Right renal pelvis (tissue), 4 donors: Measurements from ENCODE around the gene MSRB3. TPM values are rescaled to one million over a fixed set of nuclear protein-coding genes. Genes with fewer than 3 reads are reported as not detected.
"Not testable (repeated sequence)": the region's sequence is repeated elsewhere in the genome, so short reads cannot be mapped to it uniquely, and the experiment has no call there.

Experiments used
- DNase-seq, 4 donors: peaks; one replicate each; pipeline ENCODE4 v3.0.0-alpha.2; 2013; ENCODE audit warnings: low read depth in 4 of 4, low spot score in 3 of 4, missing footprints in 1 of 4
- polyA plus RNA-seq, 4 donors: library from polyadenylated mRNA; unstranded; fragments of 120-200 nt; gene quantifications; one replicate each; pipeline ENCODE4 v1.2.1, GENCODE V29; 2013; ENCODE audit not compliant: insufficient read length in 4 of 4

Gene MSRB3
- polyA plus RNA-seq, 4 donors, result 22.5 to 27.2 (median 24.6) TPM

DNA sequence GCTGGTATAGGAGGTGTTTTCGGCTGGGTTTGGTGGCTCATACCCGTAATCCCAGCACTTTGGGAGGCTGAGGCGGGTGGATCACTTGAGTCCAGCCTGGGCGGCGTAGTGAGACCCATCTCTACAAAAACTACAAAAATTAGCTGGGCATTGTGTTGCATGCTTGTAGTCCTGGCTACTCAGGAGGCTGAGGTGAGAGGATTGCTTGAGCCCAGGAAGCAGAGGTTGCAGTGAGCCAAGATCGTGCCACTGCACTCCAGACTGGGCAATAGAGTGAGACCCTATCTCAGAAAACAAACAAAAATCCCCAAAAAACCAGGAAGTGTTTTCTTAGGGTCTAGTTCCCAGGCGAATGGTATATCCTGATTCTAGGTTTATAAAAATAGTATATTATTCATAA, 7.0 kb downstream of the MSRB3 start:
- not testable (repeated sequence) for DNase-seq

DNA sequence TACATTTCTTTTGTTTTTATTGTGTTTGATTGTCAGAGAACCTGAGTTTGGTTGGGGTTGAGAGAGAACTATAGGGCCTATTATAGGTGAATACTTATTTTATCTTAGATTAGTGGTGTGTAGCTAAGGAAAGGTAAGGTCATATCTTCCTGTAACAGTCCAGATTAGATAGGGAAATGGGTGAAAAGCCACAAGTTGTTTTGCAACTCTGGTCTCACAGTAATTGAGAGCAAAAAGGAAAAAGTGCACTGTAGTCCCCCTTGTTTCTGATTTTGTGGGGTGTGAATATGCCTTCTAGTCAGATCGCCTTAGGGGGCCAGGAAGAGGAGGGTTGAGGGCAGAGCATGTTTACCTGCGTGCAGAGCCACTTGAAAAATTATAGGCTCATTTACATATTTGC, 8.9 kb downstream of the MSRB3 start:
- DNase-seq, result no peak

DNA sequence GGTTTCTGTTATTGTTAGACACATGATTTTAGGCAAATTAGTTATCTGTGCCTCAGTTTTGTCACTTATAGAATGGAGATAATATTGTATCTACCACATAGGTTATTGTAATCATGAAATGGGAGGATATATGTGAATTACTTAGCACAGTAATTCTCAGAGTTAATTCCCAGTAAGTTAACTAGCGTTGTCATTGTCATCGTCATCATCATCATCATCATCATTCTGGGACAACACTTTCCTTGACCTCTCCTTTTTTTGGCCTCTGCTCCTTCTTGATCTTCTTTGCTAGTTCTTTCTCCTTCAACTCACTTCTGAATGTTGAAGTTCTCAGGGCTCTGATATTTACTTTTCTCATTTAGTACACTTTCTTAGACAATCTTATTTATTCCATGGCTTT, 13.8 kb downstream of the MSRB3 start:
- no peak for DNase-seq

DNA sequence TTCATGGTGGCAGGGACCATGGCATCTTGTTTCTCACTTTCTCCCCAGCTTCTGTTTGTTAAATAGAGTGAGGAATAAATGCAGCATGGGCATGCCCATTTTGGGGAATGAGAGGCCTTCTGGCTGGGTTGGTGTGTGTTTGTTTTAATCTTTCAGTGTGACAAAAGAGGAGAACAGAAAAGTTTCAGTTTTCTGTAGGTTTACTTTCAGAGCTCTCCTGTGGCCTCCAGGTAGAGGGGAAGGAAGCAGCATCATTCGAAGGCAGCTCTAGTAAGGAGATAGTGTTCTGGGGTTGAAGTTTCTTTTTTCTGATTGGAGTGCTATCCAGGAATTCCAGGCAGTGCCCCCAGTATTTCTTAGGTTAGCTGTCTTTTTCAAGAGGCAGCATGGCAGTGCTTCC, 15.3 kb downstream of the MSRB3 start:
- DNase-seq, result no peak

GRCh38 chr12:65294641-65295262, 16.3 kb downstream of the MSRB3 start:
- no peak for DNase-seq

- DNase-seq, result no peak
Observed at GRCh38 chr12:65296508-65297265, 18.2 kb downstream of the MSRB3 start.

DNA sequence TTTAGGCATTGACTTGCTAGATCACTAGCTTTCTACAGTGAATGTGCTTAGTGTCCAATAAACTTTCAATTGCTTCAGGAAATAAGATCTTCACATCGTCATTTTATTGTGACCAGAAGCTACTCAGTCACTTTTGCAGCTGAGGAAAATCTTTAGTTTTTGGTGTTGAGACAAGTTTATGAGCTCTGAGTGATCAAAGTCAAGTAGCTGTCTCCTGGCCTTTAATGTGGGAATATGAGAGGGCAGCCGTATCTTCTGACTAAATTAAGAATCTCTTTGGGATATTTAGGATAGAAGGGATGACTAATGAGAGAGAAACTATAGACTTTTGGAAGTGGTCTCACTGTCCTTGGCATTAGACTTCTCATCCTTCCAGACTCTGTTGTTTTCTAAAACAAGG, 21.6 kb downstream of the MSRB3 start:
- no peak for DNase-seq

DNA sequence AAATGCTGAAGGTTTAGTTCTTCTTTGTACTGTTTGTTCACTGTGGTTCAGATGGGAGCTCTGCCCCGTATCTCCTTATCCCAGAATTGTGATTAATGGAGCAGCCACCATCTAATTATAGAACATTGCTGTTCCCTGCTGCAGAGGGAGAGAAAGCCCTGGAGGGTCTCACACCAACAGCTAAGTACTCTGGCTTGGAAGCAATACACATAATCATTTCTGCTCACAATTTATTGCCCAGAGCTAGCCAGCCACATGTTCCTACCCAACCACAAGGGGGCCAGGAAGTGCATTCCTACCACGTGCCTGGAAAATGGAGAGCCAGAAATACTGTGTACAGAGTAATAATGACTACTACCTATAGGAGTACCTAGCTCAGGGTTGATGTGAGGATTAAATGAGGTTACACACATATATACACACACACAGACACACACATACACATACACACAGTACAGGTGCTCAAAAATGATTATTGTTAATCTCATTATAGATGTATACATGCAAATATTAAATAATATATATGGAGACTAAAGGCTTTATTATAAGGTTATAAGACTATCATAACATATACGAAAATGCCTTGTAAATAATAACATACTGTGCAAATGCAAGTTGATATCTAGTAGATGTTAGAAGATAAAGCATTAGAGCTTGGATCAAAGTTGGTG, 22.3 kb downstream of the MSRB3 start:
- no peak for DNase-seq

- DNase-seq, result no peak
Observed at GRCh38 chr12:65302891-65303290, 24.4 kb downstream of the MSRB3 start.

- no peak for DNase-seq
Observed at GRCh38 chr12:65305346-65305950, 27.0 kb downstream of the MSRB3 start.

DNA sequence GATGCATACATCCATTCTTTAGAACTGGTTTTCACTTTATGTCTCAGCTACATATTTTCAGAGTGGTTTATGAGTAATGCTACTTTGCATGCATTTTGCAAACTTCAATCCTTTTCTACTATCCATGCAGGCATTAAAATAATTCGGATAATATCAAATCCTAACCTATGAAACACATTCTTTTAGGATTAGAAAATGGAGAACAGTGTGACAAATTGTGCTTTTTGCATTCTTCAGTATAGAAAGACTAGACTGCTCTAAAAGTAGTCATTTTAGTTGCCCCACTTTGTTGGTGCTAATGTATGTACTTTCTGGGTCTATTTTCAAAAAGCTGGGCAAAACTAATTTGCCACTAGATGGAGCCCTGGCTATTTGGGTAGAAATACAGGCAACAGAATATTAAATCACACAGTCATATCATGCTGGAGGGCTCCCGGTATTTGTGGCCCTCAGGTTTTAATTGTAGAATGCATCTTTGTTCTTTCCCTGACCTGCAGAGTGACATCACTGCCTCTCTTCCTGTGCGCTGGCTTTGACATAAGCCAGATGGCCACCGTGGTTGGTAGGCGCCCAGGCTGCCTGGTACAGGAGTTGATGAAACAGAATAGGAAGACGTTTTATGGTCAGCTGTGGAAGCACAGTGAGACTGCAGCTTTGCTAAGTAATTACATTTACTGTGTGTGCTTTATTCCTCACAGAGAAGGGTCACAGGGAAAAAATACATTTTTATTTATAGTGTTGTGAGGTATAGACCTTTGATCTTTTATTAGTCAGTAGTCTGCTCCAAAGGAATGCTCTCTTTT, 28.1 kb downstream of the MSRB3 start:
- no peak for DNase-seq

DNA sequence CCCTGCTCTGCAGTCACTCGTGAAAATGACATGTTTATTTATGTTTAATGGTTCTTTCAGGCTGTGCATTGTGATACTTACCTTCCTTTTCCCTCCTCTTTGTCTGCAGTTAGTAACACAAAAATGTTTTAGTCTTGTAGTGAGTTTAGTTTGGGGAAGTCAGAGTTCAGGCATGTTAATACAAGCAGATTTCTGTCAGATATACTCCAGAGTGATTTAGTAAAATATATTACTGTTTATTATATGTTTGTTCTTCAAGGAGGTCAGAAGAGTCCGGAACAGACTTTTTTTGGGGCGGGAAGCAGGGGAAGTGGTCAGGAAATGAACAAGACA, 28.7 kb downstream of the MSRB3 start:
- no peak for DNase-seq

- DNase-seq, result no peak
Observed at GRCh38 chr12:65308006-65308405, 29.5 kb downstream of the MSRB3 start.

DNA sequence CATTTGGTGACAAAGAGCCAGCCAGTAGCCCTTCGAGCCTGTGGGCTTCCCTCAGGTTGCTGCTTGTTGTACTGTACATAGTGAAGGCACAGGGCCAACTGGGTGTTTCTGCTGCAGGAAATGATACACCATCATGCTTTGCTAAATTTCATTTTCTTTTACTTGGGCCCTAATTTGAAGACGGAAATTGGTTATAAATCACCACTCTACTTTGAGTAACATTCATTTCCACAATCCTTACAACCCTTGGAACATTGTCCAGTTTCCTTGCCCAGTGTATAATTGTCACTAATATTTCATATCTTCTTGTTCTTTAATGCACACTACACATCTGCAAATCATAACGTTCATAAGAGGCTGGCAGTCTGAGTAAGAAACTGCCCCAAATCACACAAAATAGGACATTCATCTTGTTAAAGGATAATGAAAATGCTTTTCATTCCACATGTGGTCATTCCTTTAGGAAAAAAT, 30.2 kb downstream of the MSRB3 start:
- DNase-seq, result no peak

DNA sequence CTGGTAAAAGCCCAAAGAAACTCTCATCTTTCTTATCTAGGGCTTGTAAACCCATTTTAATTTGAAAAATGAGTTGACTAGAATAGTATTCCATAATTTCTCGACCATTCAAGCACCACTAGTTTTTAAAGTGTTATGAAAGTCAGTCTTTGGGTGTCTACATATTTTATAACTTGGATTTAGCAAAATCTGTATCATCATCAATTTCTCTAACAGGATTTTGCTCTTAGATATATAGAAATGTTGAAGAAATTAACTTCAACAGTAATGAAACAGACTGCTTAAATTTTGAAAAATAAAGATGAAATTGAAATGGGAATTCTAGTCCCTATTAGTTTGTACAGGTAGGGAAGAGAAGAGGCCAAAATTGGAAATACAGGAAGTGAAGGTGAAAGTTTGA, 32.8 kb downstream of the MSRB3 start:
- no peak for DNase-seq

DNA sequence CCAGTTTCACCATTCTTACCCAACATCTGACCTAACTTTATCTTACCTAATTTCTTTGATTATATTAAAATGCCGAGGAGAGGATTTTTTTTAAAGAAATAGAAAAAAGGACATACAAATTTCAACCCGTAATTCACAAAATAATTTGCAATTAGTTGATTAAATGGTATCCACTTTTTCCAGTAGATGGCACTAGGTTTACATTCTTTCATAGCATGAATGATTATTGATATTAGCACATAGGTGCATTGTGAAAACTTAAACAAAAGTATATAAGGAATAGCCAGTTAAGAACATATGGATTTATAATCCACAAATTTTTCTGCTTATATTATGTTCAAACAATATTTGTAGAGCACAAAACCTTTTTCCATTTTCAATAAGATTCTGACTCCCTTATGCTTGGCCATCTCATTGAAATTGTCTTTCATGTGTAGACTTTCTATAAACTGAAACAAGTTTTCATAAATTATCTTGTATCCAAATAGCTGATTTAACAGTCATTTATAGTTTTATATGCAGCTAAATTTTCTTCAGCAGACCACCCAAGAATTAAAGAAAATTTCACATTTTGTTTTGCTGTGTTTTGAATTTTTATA, 35.3 kb downstream of the MSRB3 start:
- DNase-seq, result no peak

GRCh38 chr12:65315238-65315637, 36.8 kb downstream of the MSRB3 start:
- DNase-seq, result not testable (repeated sequence)

DNA sequence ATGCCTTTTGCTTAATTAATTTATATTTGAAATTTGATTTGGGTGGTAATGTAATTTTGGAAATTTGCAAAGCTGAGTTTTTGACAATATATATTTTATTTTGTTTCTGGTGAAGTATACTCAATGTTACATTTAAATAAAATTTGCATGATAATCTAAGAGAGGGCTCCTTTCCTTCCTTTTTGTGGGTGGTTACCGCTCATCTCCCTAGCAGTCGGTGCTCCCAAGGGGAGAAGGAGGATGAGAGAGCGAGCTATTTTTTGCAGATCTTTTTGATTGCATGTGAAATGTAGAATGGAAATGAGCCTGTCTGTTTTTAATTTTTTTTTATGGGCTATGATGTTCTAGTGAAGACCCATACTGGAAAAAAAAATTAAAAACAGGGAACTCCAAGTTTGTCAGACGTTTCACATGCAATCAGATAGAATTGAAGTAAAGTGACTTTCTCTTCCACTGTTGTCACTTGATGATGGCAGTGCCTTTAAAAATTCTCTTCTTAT, 39.8 kb downstream of the MSRB3 start:
- DNase-seq, result no peak

DNA sequence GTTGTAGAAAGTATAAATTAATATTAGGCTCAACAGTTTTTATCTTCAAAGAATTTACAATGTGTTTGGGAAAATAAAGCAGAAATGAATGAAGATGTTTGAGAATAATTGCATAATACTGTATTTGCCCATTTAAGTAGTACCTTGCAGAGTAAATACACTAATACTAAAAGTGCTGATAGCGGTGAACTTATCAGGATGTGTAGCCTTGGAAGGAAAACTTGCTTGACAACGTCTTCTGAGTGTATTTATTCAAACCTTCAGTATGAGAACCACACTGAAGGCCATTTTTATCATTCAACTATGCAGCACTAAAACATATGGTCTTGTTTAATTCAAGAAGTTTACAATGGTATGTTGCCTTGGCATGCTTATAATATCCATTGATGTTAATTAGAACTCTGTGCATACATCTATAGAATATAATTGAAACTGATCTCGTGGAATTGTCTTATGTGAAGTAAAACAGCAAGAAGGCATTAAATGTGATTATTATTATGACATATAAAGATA, 41.3 kb downstream of the MSRB3 start:
- DNase-seq, result no peak

- DNase-seq, result no peak
Observed at GRCh38 chr12:65323070-65323469, 44.6 kb downstream of the MSRB3 start.
